ENCODE data around the gene DLGAP1. TPM values are rescaled to one million over a fixed set of nuclear protein-coding genes. Genes with fewer than 3 reads are reported as not detected.

The DLGAP1 gene
- total and polyA plus RNA-seq, 2 of the 4 experiments (the other 2 are of a cell fraction): under 0.01 to 0.09 TPM

DNA sequence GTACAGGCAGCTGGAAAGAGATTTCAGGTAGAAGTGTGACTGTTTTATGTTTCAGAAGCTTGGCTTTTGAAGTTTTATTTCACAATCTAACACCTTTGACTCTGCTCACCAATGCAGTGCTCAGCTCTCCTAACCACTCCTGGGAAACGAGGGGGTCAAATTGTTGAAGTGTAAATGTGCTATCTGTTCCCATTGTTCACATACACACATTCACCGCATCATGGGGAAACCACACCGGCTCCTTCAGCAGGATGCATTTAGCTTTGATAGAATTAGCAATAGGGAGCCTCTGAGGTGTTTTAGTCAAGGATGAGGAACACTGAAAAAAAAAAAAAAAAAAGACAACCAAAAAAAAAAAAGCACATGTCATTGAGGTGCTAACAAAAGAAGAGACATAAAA lies 13.4 kb upstream of the DLGAP1 start:
- Histone ChIP-seq H3K23ac (ENCODE audit: low read depth, low read length) (no peak overlapping the region), H4K8ac (ENCODE audit: low read depth in 2 of 2, low read length in 2 of 2) (no peak overlapping the region), H2AK5ac (ENCODE audit: low read depth, low read length) (no peak overlapping the region), H2BK20ac (ENCODE audit: low read depth, low read length) (no peak overlapping the region), H3K56ac (ENCODE audit: extremely low read depth, insufficient read depth, low read length) (no peak overlapping the region), H3K9ac (ENCODE audit: low read depth, low read length) (no peak overlapping the region), H3K18ac (ENCODE audit: low read depth, low read length) (no peak overlapping the region), H2BK120ac (ENCODE audit: low read depth, low read length) (no peak overlapping the region), H3K36me3 (ENCODE audit: control insufficient read depth, insufficient read depth, low read length) (no peaks in the 10 kb centered on the region), H2BK5ac (ENCODE audit: low read depth, low read length, poor library complexity, severe bottlenecking) (no peak overlapping the region), H3K9me3 (ENCODE audit: control insufficient read depth, insufficient read depth, low read length) (peaks cover 9% of the 10 kb centered on the region; the same call in 1 of the 2 replicates), H4K91ac (ENCODE audit: insufficient read depth, low read depth, low read length) (no peak overlapping the region), H3K4me2 (ENCODE audit: low read depth, low read length) (no peak overlapping the region), H3K4me3 (ENCODE audit: insufficient read depth, low read depth, low read length) (no peak overlapping the region), H3K4me1 (ENCODE audit: control insufficient read depth, insufficient read depth, low read length) (no peaks in the 10 kb centered on the region), H4K5ac (ENCODE audit: low read depth, low read length) (no peak overlapping the region), H2BK15ac (ENCODE audit: low read depth, low read length) (no peak overlapping the region), H3K14ac (replicated peaks; ENCODE audit: low read depth, low read length) (no peak overlapping the region), H3K4ac (ENCODE audit: low read depth, low read length) (no peak overlapping the region), H2AFZ (replicated peaks; ENCODE audit: low read length, poor library complexity) (no peak overlapping the region), H3K9me1 (ENCODE audit: insufficient read depth, low read length) (no peaks in the 10 kb centered on the region), H3K79me1 (ENCODE audit: low read depth in 1 of 2, low read length in 2 of 2) (no peaks in the 10 kb centered on the region), H3K27me3 (ENCODE audit: control insufficient read depth, insufficient read depth, low read length) (no peaks in the 10 kb centered on the region), H3K27ac (ENCODE audit: insufficient read depth, low read length) (no peak overlapping the region), H2AK9ac (replicated peaks; ENCODE audit: low read depth, low read length, poor library complexity) (no peak overlapping the region), H4K20me1 (ENCODE audit: insufficient read depth, low read length) (no peaks in the 10 kb centered on the region)
- intact Hi-C loops (cut with micrococcal nuclease): no loop called here
- dilution Hi-C loops (cut with HindIII; ENCODE audit: low sequenced_read_pairs, unreplicated experiment): no loop called here
- ChIA-PET CTCF (no interaction called here), POLR2A (ENCODE audit: unreplicated experiment) (no interaction called here)
- in situ Hi-C loops (cut with MboI; ENCODE audit: low sequenced_read_pairs): no loop called here
- no TSS peak for BruUV-seq (replicated peaks)
- ATAC-seq (ENCODE audit: low read depth) (no peak), DNase-seq (no peak)
- WGBS, 2 experiments (ENCODE audit: extremely low coverage in 2 of 2, insufficient read length in 1 of 2): no CpG with 5 or more reads among the region's 3 CpGs
- TF ChIP-seq MAZ (IDR thresholded peaks at IDR 0.05; ENCODE audit: borderline replicate concordance, low read depth, low read length): no peak
- no peak for TF ChIP-seq RFX5 (IDR thresholded peaks at IDR 0.05; ENCODE audit: low read depth, low read length)
- no peak for TF ChIP-seq POLR2A (IDR thresholded peaks at IDR 0.05; ENCODE audit: low read depth, low read length)
- TF ChIP-seq FOS (IDR thresholded peaks at IDR 0.05; ENCODE audit: low read depth, low read length): no peak
- TF ChIP-seq, protein P1, sequence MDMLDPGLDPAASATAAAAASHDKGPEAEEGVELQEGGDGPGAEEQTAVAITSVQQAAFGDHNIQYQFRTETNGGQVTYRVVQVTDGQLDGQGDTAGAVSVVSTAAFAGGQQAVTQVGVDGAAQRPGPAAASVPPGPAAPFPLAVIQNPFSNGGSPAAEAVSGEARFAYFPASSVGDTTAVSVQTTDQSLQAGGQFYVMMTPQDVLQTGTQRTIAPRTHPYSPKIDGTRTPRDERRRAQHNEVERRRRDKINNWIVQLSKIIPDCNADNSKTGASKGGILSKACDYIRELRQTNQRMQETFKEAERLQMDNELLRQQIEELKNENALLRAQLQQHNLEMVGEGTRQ (IDR thresholded peaks at IDR 0.05; ENCODE audit: low read depth, low read length): no peak
- no peak for TF ChIP-seq RCOR1 (IDR thresholded peaks at IDR 0.05; ENCODE audit: insufficient replicate concordance, low read length)
- no peak for TF ChIP-seq SMC3 (IDR thresholded peaks at IDR 0.05; ENCODE audit: low read depth, low read length)
- TF ChIP-seq MXI1 (IDR thresholded peaks at IDR 0.05; ENCODE audit: borderline replicate concordance, low read depth, low read length): no peak
- TF ChIP-seq MAFK (IDR thresholded peaks at IDR 0.05; ENCODE audit: low read depth, low read length): no peak
- no peak for TF ChIP-seq CEBPB (IDR thresholded peaks at IDR 0.05; ENCODE audit: low read depth, low read length)
